ENCODE measurements around the gene PDE6A. TPM values are rescaled to one million over a fixed set of nuclear protein-coding genes. Genes with fewer than 3 reads are reported as not detected.

PDE6A gene
- total and polyA plus RNA-seq, 12 donors: 0.14 to 1.6 (median 0.86) TPM

GRCh38 chr5:149847611-149848010 is 97.0 kb downstream of the PDE6A start:
- 91 to 95% (median 92%) methylated on average over 15 of the region's 15 CpGs for WGBS, 4 donors
- H3K9me3 ChIP-seq (replicated peaks in 1 of 3): no peaks in the 10 kb centered on the region
- H3K36me3 ChIP-seq (replicated peaks in 1 of 2): peaks cover 0 to 14% of the 10 kb centered on the region in 2 donors
- no peak for DNase-seq
- H3K27me3 ChIP-seq: no peaks in the 10 kb centered on the region
- no peak overlapping the region for H3K4me3 ChIP-seq
- TF ChIP-seq POLR2A (IDR thresholded peaks at IDR 0.05) (no peak), CTCF (IDR thresholded peaks at IDR 0.05) (no peak)
- H3K27ac ChIP-seq: no peak overlapping the region
- H3K4me1 ChIP-seq (replicated peaks in 1 of 2): no peaks in the 10 kb centered on the region
- intact Hi-C loops (cut with DNase I): no loop called here

- H3K36me3 ChIP-seq (replicated peaks in 1 of 2): peaks cover 0 to 14% of the 10 kb centered on the region in 2 donors
- H3K27me3 ChIP-seq: no peaks in the 10 kb centered on the region
- DNase-seq: no peak
These were observed 98.6 kb downstream of the PDE6A start for GRCh38 chr5:149846021-149846420.

GRCh38 chr5:149845601-149846000 is 99.0 kb downstream of the PDE6A start:
- Histone ChIP-seq H3K27ac (no peak overlapping the region), H3K9me3 (replicated peaks in 1 of 3) (no peaks in the 10 kb centered on the region), H3K4me1 (replicated peaks in 1 of 2) (no peaks in the 10 kb centered on the region), H3K27me3 (no peaks in the 10 kb centered on the region), H3K4me3 (no peak overlapping the region), H3K36me3 (replicated peaks in 1 of 2) (peaks cover 0 to 14% of the 10 kb centered on the region in 2 donors)
- intact Hi-C loops (cut with DNase I): no loop called here
- DNase-seq: no peak
- no peak for TF ChIP-seq POLR2A (IDR thresholded peaks at IDR 0.05)
- WGBS, 4 donors: 93 to 98% (median 95%) methylated on average over 14 to 15 of the region's 15 CpGs

More at GRCh38 chr5:149846021-149846420, 98.6 kb downstream of the PDE6A start:
- no peaks in the 10 kb centered on the region for H3K9me3 ChIP-seq (replicated peaks in 1 of 3)
- H3K27ac ChIP-seq: no peak overlapping the region
- TF ChIP-seq CTCF (IDR thresholded peaks at IDR 0.05) (no peak), POLR2A (IDR thresholded peaks at IDR 0.05) (no peak)
- intact Hi-C loops (cut with DNase I): no loop called here
- H3K4me3 ChIP-seq: no peak overlapping the region
- H3K4me1 ChIP-seq (replicated peaks in 1 of 2): no peaks in the 10 kb centered on the region
- 90 to 95% (median 93%) methylated on average over 3 to 5 of the region's 5 CpGs for WGBS, 4 donors

GRCh38 chr5:149841851-149842793 is 102.5 kb downstream of the PDE6A start:
- no peak overlapping the region for H3K4me3 ChIP-seq
- H3K27ac ChIP-seq: no peak overlapping the region
- H3K9me3 ChIP-seq (replicated peaks in 1 of 3): no peaks in the 10 kb centered on the region
- DNase-seq: no peak
- intact Hi-C loops (cut with DNase I): no loop called here
- WGBS, 4 donors: 81 to 95% (median 92%) methylated on average over 9 to 14 of the region's 14 CpGs
- TF ChIP-seq CTCF (IDR thresholded peaks at IDR 0.05) (no peak), POLR2A (IDR thresholded peaks at IDR 0.05) (no peak)
- peaks cover 16 to 20% of the 10 kb centered on the region in 2 donors for H3K4me1 ChIP-seq (replicated peaks in 1 of 2)
- peaks cover 0 to 12% of the 10 kb centered on the region in 2 donors for H3K36me3 ChIP-seq (replicated peaks in 1 of 2)
- no peaks in the 10 kb centered on the region for H3K27me3 ChIP-seq

All from adrenal gland (tissue), 12 donors.